Adrenal gland (tissue), 12 donors: ENCODE data around the gene NPTX2. TPM values are rescaled to one million over a fixed set of nuclear protein-coding genes. Genes with fewer than 3 reads are reported as not detected.

ENCODE experiments used
- DNase-seq, 7 donors: peaks; one replicate each; pipeline ENCODE4 v3.0.0-alpha.2; 2019 to 2020
- H3K27ac ChIP-seq, 5 donors: fragments of 200-600 bp; sonication (generic) in 4 of 5; 1 replicate in 3 of 5; 2 replicates in 2 of 5; pipeline versions ENCODE4 v1.5.1 to v1.8.0; 2016 to 2020; ENCODE audit warnings: mild to moderate bottlenecking in 1 of 5
- H3K27me3 ChIP-seq: fragments of 200-600 bp; 2 replicates; pipeline ENCODE4 v1.8.0; 2021
- H3K36me3 ChIP-seq, 2 donors: fragments of 200-600 bp; replicated peaks in 1 of 2; 1 replicate in 1 of 2; 2 replicates in 1 of 2; pipeline versions ENCODE4 v1.5.1 to v1.8.0; 2018 to 2022
- H3K4me1 ChIP-seq, 2 donors: fragments of 200-600 bp; replicated peaks in 1 of 2; 1 replicate in 1 of 2; 2 replicates in 1 of 2; pipeline versions ENCODE4 v1.5.1 to v1.8.0; 2018 to 2021
- H3K4me3 ChIP-seq, 4 donors: fragments of 200-600 bp; sonication (generic) in 3 of 4; one replicate each; pipeline ENCODE4 v1.5.1; 2016 to 2018
- H3K9me3 ChIP-seq, 3 donors: fragments of 200-600 bp; sonication (generic) in 1 of 3; replicated peaks in 1 of 3; 1 replicate in 2 of 3; 2 replicates in 1 of 3; pipeline versions ENCODE4 v1.5.1 to v1.8.0; 2016 to 2021
- POLR2A ChIP-seq, 2 donors: fragments of 450-650 bp; IDR thresholded peaks; one replicate each; pipeline ENCODE4 v1.6.1; 2017; ENCODE audit warnings: antibody characterized with exemption in 2 of 2, mild to moderate bottlenecking in 2 of 2, moderate library complexity in 1 of 2
- WGBS, 4 donors: extraction: QIAGEN DNeasy Blood & Tissue Kit in 2 of 4; methylation state at CpG; one replicate each; pipeline versions ENCODE4 v1.1.5 to v1.1.7; 2013 to 2017; 5-methylcytosine and 5-hydroxymethylcytosine counted together
- intact Hi-C, 2 donors: fragments of 100-400 bp; cut with DNase I; formaldehyde crosslinking; loops; one replicate each; pipeline versions ENCODE4 v1.14.1 to v1.15.0; 2022 to 2023
- polyA plus RNA-seq, 3 donors: library from polyadenylated mRNA; stranded (reverse); fragments of 200-250 nt in 2 of 3; fragments of 350-450 nt in 1 of 3; fragmentation: Illumina TruSeq in 1 of 3; extraction: RNeasy Lipid Tissue Mini Kit (QIAGEN cat#74804) in 1 of 3; gene quantifications; one replicate each; pipeline ENCODE4 v1.2.3, GENCODE V29; 2013 to 2014
- total RNA-seq, 9 donors: library from RNA; depleted of rRNA in 4 of 9; stranded (reverse); fragments of >200 nt in 4 of 9; fragments of 120-200 nt in 1 of 9; fragmentation: NEBNext Ultra II Directional in 1 of 9; extraction: Animal tissue kit (Norgen Biotek cat#: 25700) in 1 of 9; gene quantifications; one replicate each; pipeline versions ENCODE4 v1.1.0 to v1.2.4, GENCODE V29; 2013 to 2023
- TF ChIP-seq, protein P1 (sequence below), 6 experiments: fragments of 450-650 bp in 4 of 6; fragments of 200-600 bp in 2 of 6; sonication (generic) in 1 of 6; IDR thresholded peaks; 1 replicate in 5 of 6; 2 replicates in 1 of 6; pipeline versions ENCODE4 v1.5.1 to v1.8.0; 2016 to 2021; ENCODE audit warnings: antibody characterized with exemption in 6 of 6, mild to moderate bottlenecking in 2 of 6, moderate library complexity in 1 of 6
- donor health status: healthy with polysubstance abuse.
- donor health status: Bipolar disorder and iron deficiency.
- donor health status: DM: yes; HTN: yes; CAD: no.
- donor health status: DM: no; HTN: no; CAD: no.
- donor health status: DM: no; HTN: no; CAD: no.
- donor health status: DM: yes; HTN: yes; CAD: no.

The NPTX2 gene
- total and polyA plus RNA-seq, 12 donors, result 11.6 to 81.1 (median 47.3) TPM

GRCh38 chr7:98618786-98619185 lies 1.7 kb downstream of the NPTX2 start:
- peaks cover 12% of the 10 kb centered on the region for H3K27me3 ChIP-seq
- no peaks in the 10 kb centered on the region for H3K36me3 ChIP-seq
- WGBS, 4 donors, result 7 to 25% (median 14%) methylated on average over 2 of the region's 2 CpGs
- intact Hi-C loops, result loop anchor here in 1 of 2 donors (10.0 kb wide), 1 partner anchor 184 kb away; no protein-coding TSS in a partner anchor
- TF ChIP-seq, protein P1, sequence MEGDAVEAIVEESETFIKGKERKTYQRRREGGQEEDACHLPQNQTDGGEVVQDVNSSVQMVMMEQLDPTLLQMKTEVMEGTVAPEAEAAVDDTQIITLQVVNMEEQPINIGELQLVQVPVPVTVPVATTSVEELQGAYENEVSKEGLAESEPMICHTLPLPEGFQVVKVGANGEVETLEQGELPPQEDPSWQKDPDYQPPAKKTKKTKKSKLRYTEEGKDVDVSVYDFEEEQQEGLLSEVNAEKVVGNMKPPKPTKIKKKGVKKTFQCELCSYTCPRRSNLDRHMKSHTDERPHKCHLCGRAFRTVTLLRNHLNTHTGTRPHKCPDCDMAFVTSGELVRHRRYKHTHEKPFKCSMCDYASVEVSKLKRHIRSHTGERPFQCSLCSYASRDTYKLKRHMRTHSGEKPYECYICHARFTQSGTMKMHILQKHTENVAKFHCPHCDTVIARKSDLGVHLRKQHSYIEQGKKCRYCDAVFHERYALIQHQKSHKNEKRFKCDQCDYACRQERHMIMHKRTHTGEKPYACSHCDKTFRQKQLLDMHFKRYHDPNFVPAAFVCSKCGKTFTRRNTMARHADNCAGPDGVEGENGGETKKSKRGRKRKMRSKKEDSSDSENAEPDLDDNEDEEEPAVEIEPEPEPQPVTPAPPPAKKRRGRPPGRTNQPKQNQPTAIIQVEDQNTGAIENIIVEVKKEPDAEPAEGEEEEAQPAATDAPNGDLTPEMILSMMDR (IDR thresholded peaks at IDR 0.05), result no peak
- TF ChIP-seq POLR2A (IDR thresholded peaks at IDR 0.05), result no peak
- H3K27ac ChIP-seq, result no peak overlapping the region
- peak in 2 of 7 donors; percentile 13 to 27 for DNase-seq
- H3K9me3 ChIP-seq, result no peaks in the 10 kb centered on the region
- H3K4me3 ChIP-seq, result peak overlapping the region in 1 of 4 donors; percentile 38
- H3K4me1 ChIP-seq, result peaks cover 0 to 15% of the 10 kb centered on the region in 2 donors

GRCh38 chr7:98619450-98620321 lies 2.6 kb downstream of the NPTX2 start:
- intact Hi-C loops, result loop anchor here in 1 of 2 donors (10.0 kb wide), 1 partner anchor 185 kb away; no protein-coding TSS in a partner anchor
- H3K36me3 ChIP-seq, result no peaks in the 10 kb centered on the region
- 29 to 38% (median 31%) methylated on average over 14 to 27 of the region's 27 CpGs for WGBS, 4 donors
- no peaks in the 10 kb centered on the region for H3K9me3 ChIP-seq
- peaks cover 12% of the 10 kb centered on the region for H3K27me3 ChIP-seq
- peak overlapping the region in 1 of 4 donors; percentile 38 for H3K4me3 ChIP-seq
- DNase-seq, result peak; percentile 48 to 88 (median 81)
- peaks cover 0 to 15% of the 10 kb centered on the region in 2 donors for H3K4me1 ChIP-seq
- TF ChIP-seq POLR2A (IDR thresholded peaks at IDR 0.05), result peak in 1 of 2 donors; percentile 30
- TF ChIP-seq, protein P1 (IDR thresholded peaks at IDR 0.05), result no peak
- peak overlapping the region in 2 of 5 donors; percentile 11 to 70 for H3K27ac ChIP-seq

DNA sequence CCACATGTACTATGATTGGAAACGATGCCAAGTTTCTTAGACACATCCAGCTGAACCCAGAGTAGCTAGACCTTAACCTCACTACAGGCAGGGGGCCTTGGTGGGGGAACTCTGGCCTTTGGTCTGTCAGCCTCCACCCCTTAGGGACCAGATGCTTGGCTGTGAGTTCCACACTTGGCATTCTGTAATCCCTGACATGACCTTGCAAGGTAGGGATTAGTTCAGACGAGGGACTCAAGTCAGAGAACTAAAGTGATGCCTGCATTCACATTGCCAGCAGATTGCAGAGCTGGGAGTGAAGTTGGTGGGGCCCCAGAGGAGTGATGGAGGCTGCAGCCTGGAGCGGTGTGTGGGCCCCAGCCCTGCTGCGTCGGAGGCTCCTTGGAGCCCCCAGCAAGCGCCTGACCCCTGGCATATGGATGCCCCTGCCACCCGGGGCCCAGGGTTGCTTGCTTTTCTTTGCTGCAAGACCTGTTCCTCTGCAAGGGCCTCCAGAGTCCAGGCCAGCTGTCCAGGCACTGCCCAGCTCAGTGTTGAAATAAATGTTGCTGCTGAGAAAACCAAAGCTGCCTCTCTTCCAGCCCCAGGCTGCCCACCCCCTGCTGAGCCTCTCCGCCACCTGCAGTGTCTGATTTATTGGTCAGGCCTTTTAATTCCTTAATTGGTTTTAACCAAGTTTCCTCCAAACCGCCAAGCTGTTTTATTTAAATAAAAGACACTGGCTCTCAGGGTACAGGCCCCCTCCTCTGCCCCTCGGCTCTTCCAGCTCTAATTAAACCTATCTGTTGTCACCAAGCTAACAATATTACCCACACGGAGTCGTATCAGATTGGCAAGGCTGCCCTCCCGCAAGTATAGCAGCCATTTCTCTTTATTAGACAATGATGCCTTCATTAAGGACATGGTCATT lies 4.7 kb downstream of the NPTX2 start:
- intact Hi-C loops, result no loop called here
- Histone ChIP-seq H3K27me3 (peaks cover 9% of the 10 kb centered on the region), H3K4me1 (peaks cover 0 to 11% of the 10 kb centered on the region in 2 donors), H3K36me3 (no peaks in the 10 kb centered on the region), H3K4me3 (no peak overlapping the region), H3K9me3 (no peaks in the 10 kb centered on the region), H3K27ac (no peak overlapping the region)
- TF ChIP-seq POLR2A (IDR thresholded peaks at IDR 0.05), result no peak
- TF ChIP-seq, protein P1 (IDR thresholded peaks at IDR 0.05), result no peak
- DNase-seq, result no peak
- whole genome bisulfite sequencing, 4 donors, result 68 to 76% (median 74%) methylated on average over 8 to 13 of the region's 13 CpGs

DNA sequence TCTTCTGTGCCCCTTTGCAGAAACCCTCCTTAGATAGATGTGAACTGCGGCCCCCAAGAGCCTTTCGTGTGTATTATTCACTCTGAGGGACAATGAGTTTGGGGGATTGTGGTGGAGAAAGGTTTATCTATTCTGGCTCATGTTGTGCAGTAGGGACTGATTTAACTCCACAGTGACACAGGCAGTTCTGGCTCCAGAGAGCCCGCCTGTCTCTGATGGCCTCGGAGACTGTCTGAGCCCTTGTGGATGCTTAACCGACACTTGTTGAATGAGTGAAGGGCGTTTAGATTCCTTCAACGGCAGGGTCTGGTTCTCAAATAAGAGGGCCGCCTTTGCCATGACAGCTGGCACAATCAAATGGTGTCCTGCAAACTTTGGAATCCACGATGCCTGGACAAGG lies 5.8 kb downstream of the NPTX2 start:
- Histone ChIP-seq H3K4me3 (no peak overlapping the region), H3K4me1 (peaks cover 0 to 10% of the 10 kb centered on the region in 2 donors), H3K27ac (no peak overlapping the region), H3K27me3 (no peaks in the 10 kb centered on the region), H3K36me3 (no peaks in the 10 kb centered on the region), H3K9me3 (no peaks in the 10 kb centered on the region)
- TF ChIP-seq POLR2A (IDR thresholded peaks at IDR 0.05), result no peak
- TF ChIP-seq, protein P1 (IDR thresholded peaks at IDR 0.05), result no peak
- no peak for DNase-seq
- WGBS, 4 donors, result 85 to 95% (median 92%) methylated on average over 7 to 9 of the region's 9 CpGs
- intact Hi-C loops, result no loop called here
